B cell (primary cell): ENCODE measurements around the gene DYRK2. TPM values are rescaled to one million over a fixed set of nuclear protein-coding genes. Genes with fewer than 3 reads are reported as not detected.

Experiments used
- ATAC-seq: fragments of 200-7000 bp; cut with Tn5 transposase; one replicate; pipeline ENCODE4 v1.10.0; 2021; ENCODE audit warnings: low read depth, mild to moderate bottlenecking, moderate number of reproducible peaks, moderate library complexity
- CTCF ChIA-PET: fragments of 350-600 bp; sonication (Branson Sonifier 250); formaldehyde crosslinking; loops from one replicate; lab custom pipeline; 2021; ENCODE audit warnings: antibody characterized with exemption, inconsistent platforms; lab: Charles Lee
- POLR2A ChIA-PET: fragments of 350-600 bp; sonication (Branson Sonifier 250); formaldehyde crosslinking; loops from one replicate; lab custom pipeline; 2021; ENCODE audit warnings: antibody characterized with exemption; lab: Charles Lee
- DNase-seq: peaks from one replicate; pipeline ENCODE4 v3.0.0; 2013
- H2AFZ ChIP-seq: 2 replicates; pipeline ENCODE4 v1.6.1; 2012; ENCODE audit warnings: mild to moderate bottlenecking, low read depth, low read length; ENCODE audit not compliant: insufficient read depth, poor library complexity, severe bottlenecking
- H3K27ac ChIP-seq, 2 donors: 1 replicate in 1 of 2; 2 replicates in 1 of 2; pipeline ENCODE4 v1.5.1; 2012 to 2013; ENCODE audit warnings: low read length in 2 of 2, mild to moderate bottlenecking in 2 of 2, moderate library complexity in 1 of 2
- H3K27me3 ChIP-seq, 4 experiments: fragments of 200-600 bp in 1 of 4; sonication (generic) in 1 of 4; replicated peaks in 1 of 4; 1 replicate in 2 of 4; 2 replicates in 2 of 4; pipeline versions ENCODE4 v1.6.1 to v1.7.0; 2013 to 2016; ENCODE audit warnings: low read length in 3 of 4, mild to moderate bottlenecking in 2 of 4, mixed read lengths in 1 of 4, moderate library complexity in 1 of 4; ENCODE audit not compliant: insufficient read depth in 4 of 4, control insufficient read depth in 3 of 4; ENCODE audit errors: control extremely low read depth in 1 of 4
- H3K36me3 ChIP-seq, 2 experiments: replicated peaks in 1 of 2; 1 replicate in 1 of 2; 2 replicates in 1 of 2; pipeline versions ENCODE4 v1.6.1 to v1.7.1; 2013; ENCODE audit warnings: low read length in 1 of 2; ENCODE audit not compliant: insufficient read depth in 2 of 2, control insufficient read depth in 1 of 2; ENCODE audit errors: control extremely low read depth in 1 of 2, extremely low read depth in 1 of 2
- H3K4me1 ChIP-seq, 2 donors: fragments of 200-600 bp in 1 of 2; sonication (generic) in 1 of 2; 1 replicate in 1 of 2; 2 replicates in 1 of 2; pipeline versions ENCODE4 v1.5.1 to v1.6.1; 2013 to 2017; ENCODE audit warnings: low read length in 2 of 2; ENCODE audit not compliant: control insufficient read depth in 2 of 2, insufficient read depth in 2 of 2
- H3K4me2 ChIP-seq: replicated peaks from 2 replicates; pipeline ENCODE3; 2012; ENCODE audit warnings: mild to moderate bottlenecking, low read depth, low read length; ENCODE audit not compliant: poor library complexity, severe bottlenecking
- H3K4me3 ChIP-seq, 5 experiments: fragments of 200-600 bp in 1 of 5; sonication (generic) in 1 of 5; 1 replicate in 3 of 5; 2 replicates in 2 of 5; pipeline versions ENCODE4 v1.5.1 to v1.7.0; 2011 to 2016; ENCODE audit warnings: low read length in 4 of 5, mild to moderate bottlenecking in 4 of 5, low read depth in 2 of 5, control low read depth in 1 of 5, moderate library complexity in 1 of 5; ENCODE audit not compliant: insufficient read depth in 1 of 5; ENCODE audit errors: control extremely low read depth in 1 of 5, extremely low read depth in 1 of 5
- H3K79me2 ChIP-seq: fragments of 200-600 bp; sonication (generic); one replicate; pipeline ENCODE4 v1.6.0; 2016; ENCODE audit warnings: low read length; ENCODE audit not compliant: control insufficient read depth, insufficient read depth
- H3K9ac ChIP-seq: fragments of 200-600 bp; sonication (generic); 2 replicates; pipeline ENCODE4 v1.6.1; 2017; ENCODE audit warnings: mild to moderate bottlenecking, low read length, moderate library complexity
- H3K9me3 ChIP-seq, 3 donors: one replicate each; pipeline versions ENCODE4 v1.6.1 to v1.7.1; 2013; ENCODE audit warnings: low read length in 2 of 3; ENCODE audit not compliant: control insufficient read depth in 2 of 3, insufficient read depth in 1 of 3; ENCODE audit errors: control extremely low read depth in 1 of 3
- H4K20me1 ChIP-seq: 2 replicates; pipeline ENCODE4 v1.6.0; 2012; ENCODE audit warnings: mild to moderate bottlenecking, low read length; ENCODE audit not compliant: insufficient read depth, control insufficient read depth, poor library complexity, severe bottlenecking
- H3K27ac Mint-ChIP-seq: one replicate; pipeline ENCODE4 v1.8.0; 2021; ENCODE audit warnings: mixed read lengths
- H3K27me3 Mint-ChIP-seq: one replicate; pipeline ENCODE4 v1.8.0; 2021; ENCODE audit warnings: mixed read lengths
- H3K4me1 Mint-ChIP-seq: one replicate; pipeline ENCODE4 v1.8.0; 2021; ENCODE audit warnings: mixed read lengths
- H3K4me3 Mint-ChIP-seq: one replicate; pipeline ENCODE4 v1.8.0; 2021; ENCODE audit warnings: mixed read lengths
- H3K9me3 Mint-ChIP-seq: one replicate; pipeline ENCODE4 v1.8.0; 2022; ENCODE audit warnings: mixed read lengths; ENCODE audit not compliant: insufficient read depth
- CTCF ChIP-seq: fragments of 200-600 bp; IDR thresholded peaks from one replicate; pipeline ENCODE4 v1.8.0; 2022; ENCODE audit warnings: antibody characterized with exemption, mild to moderate bottlenecking
- EZH2 ChIP-seq: IDR thresholded peaks from 2 replicates; pipeline ENCODE4 v1.6.1; 2012; ENCODE audit warnings: borderline replicate concordance, low read depth, mild to moderate bottlenecking, moderate library complexity, low read length; ENCODE audit not compliant: insufficient read depth, poor library complexity, severe bottlenecking
- WGBS: methylation state at CpG from one replicate; pipeline ENCODE4 v1.1.5; 2013; ENCODE audit warnings: missing lambda C conversion rate; ENCODE audit not compliant: insufficient coverage; 5-methylcytosine and 5-hydroxymethylcytosine counted together
- intact Hi-C: fragments of 100-400 bp; cut with micrococcal nuclease; formaldehyde crosslinking; loops from one replicate; pipeline ENCODE4 v1.10.0; 2022
- polyA plus RNA-seq: library from polyadenylated mRNA; depleted of rRNA; stranded (reverse); fragments of >200 nt; gene quantifications from 2 replicates; pipeline ENCODE4 v1.2.3, GENCODE V29; 2012
- total RNA-seq, 2 donors: library from RNA; stranded (reverse); fragments of 120-200 nt in 1 of 2; gene quantifications; 1 replicate in 1 of 2; 2 replicates in 1 of 2; pipeline versions ENCODE4 v1.2.3 to v1.2.4, GENCODE V29; 2013 to 2022

Gene DYRK2
- total and polyA plus RNA-seq, 2 donors (not counting 1 experiment from before 2014, with no cell fraction given), result 21.3 to 75.3 TPM

GRCh38 chr12:67667276-67668073 lies 18.9 kb downstream of the DYRK2 start:
- H3K36me3 ChIP-seq, result peaks cover 0 to 3% of the 10 kb centered on the region in 2 experiments
- Mint-ChIP-seq H3K9me3 (peaks cover 5% of the 10 kb centered on the region), H3K4me1 (peaks cover 27% of the 10 kb centered on the region), H3K27ac (no peak overlapping the region), H3K4me3 (no peak overlapping the region), H3K27me3 (no peaks in the 10 kb centered on the region)
- no peaks in the 10 kb centered on the region for H3K4me1 ChIP-seq
- H3K9me3 ChIP-seq, result peaks cover 0 to 2% (median 0%) of the 10 kb centered on the region in 3 donors
- CTCF ChIA-PET, result no interaction called here
- intact Hi-C loops, result no loop called here
- H3K79me2 ChIP-seq, result no peaks in the 10 kb centered on the region
- H3K9ac ChIP-seq, result no peak overlapping the region
- H3K27ac ChIP-seq, result no peak overlapping the region
- 83% methylated on average over 7 of the region's 8 CpGs for WGBS
- peaks cover 29% of the 10 kb centered on the region for H4K20me1 ChIP-seq
- H3K4me3 ChIP-seq, result no peak overlapping the region
- no peak for ATAC-seq
- H2AFZ ChIP-seq, result no peak overlapping the region
- no peak for TF ChIP-seq EZH2
- no peak for TF ChIP-seq CTCF
- no peak overlapping the region for H3K4me2 ChIP-seq
- no peaks in the 10 kb centered on the region for H3K27me3 ChIP-seq
- DNase-seq, result no peak
- POLR2A ChIA-PET, result no interaction called here

- no peak for TF ChIP-seq CTCF
- TF ChIP-seq EZH2, result no peak
- Mint-ChIP-seq H3K9me3 (peaks cover 14% of the 10 kb centered on the region), H3K27me3 (no peaks in the 10 kb centered on the region), H3K4me1 (peaks cover 16% of the 10 kb centered on the region), H3K27ac (no peak overlapping the region), H3K4me3 (no peak overlapping the region)
- DNase-seq, result no peak
- 97% methylated on average over 2 of the region's 6 CpGs for WGBS
- no peak for ATAC-seq
- Histone ChIP-seq H3K27ac (no peak overlapping the region), H3K4me1 (no peaks in the 10 kb centered on the region), H3K9ac (no peak overlapping the region), H4K20me1 (peaks cover 22% of the 10 kb centered on the region), H2AFZ (no peak overlapping the region), H3K4me2 (no peak overlapping the region), H3K9me3 (peaks cover 0 to 12% (median 11%) of the 10 kb centered on the region in 3 donors), H3K4me3 (no peak overlapping the region), H3K36me3 (peaks cover 0 to 4% of the 10 kb centered on the region in 2 experiments), H3K79me2 (no peaks in the 10 kb centered on the region), H3K27me3 (no peaks in the 10 kb centered on the region)
- POLR2A ChIA-PET, result no interaction called here
- intact Hi-C loops, result no loop called here
- CTCF ChIA-PET, result no interaction called here
Observed at GRCh38 chr12:67669217-67669933, 20.8 kb downstream of the DYRK2 start.
